GM18508 (cell line): Measurements from ENCODE around the gene ARHGEF28.

Source experiments
- ATAC-seq: cut with Tn5 transposase; IDR thresholded peaks from one replicate; pipeline ENCODE4 v1.9.1; 2021; ENCODE audit warnings: moderate number of reproducible peaks; ENCODE audit not compliant: insufficient read depth, unreplicated experiment

Gene ARHGEF28

DNA sequence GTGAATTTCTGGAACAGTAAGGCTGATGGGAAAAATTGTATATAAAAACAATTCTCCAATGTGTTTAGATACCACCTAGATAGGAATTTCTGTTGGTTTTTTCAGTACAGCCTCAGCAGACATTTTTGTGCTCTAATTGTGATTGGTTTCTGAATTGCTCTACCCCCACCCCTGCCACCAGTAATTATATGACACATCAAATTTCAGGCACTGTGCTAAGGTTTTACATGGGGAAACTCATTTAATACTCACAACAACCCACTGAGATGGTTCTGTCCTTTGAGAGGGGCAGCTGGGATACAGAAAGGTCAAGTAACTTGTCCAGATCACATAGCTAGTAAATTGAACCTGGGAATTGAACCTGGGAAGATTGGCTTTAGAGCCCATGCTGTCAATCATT is 288.0 kb downstream of the ARHGEF28 start:
- ATAC-seq: no peak

DNA sequence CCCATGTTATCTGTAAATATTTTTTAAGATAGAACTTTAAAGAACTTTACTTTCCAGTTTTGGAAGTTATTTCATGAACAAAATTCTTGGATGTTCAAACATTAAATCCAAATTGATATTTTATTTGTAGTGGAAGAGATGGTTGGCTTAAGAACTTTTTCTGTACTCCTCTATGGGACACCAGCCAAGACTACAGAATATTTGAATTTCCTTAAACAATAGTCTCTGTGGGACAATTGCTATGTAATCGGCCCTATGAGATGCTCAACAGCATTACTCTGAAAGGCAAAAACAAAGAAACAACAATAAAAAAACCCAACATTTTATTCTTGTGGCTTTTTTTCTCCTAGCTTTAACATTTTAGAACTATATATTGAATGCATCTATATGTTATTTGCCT is 289.3 kb downstream of the ARHGEF28 start:
- no peak for ATAC-seq

DNA sequence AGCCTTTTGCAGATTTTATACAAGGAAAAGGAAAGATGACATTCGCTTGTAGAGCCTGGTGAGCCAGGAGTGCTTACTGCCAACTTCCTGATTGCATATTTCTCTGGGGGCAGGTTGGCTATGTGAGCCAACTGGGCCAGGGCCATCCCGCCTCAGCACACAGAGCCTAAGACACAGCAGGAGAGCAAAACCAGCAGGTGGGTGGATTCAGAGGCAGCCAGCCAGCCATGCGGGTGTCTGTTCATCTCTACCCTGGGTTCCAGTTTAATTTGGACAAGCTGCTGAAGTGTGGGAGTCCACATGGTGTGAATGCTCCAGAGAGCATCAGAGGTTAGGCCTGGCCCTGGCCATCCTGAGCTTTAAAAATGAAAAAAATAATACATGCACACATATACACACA is 291.4 kb downstream of the ARHGEF28 start:
- ATAC-seq: no peak

GRCh38 chr5:73917891-73918290 is 291.9 kb downstream of the ARHGEF28 start:
- ATAC-seq: no peak

DNA sequence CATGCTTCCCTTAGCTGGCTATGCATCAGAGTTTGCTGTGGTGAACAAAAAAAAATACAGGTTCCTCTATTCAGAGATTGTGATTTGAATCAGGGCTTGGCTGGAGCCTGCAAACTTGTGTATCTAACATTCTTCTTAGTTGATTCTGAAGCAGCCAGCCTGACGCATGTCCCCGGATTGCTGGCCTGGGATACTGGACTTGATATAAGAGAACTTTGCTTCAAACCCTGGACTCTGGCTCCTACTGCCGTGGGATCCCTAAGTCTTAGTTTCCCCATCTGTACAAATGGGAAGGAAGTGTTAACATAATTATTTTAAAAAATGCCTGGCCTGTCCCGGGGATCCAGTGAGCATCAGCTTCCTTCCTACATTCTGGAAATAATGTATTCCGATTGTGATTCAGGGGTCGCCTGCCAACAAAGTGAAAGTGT is 292.8 kb downstream of the ARHGEF28 start:
- no peak for ATAC-seq

- ATAC-seq: no peak
These were observed 295.7 kb downstream of the ARHGEF28 start for GRCh38 chr5:73921741-73922140.

DNA sequence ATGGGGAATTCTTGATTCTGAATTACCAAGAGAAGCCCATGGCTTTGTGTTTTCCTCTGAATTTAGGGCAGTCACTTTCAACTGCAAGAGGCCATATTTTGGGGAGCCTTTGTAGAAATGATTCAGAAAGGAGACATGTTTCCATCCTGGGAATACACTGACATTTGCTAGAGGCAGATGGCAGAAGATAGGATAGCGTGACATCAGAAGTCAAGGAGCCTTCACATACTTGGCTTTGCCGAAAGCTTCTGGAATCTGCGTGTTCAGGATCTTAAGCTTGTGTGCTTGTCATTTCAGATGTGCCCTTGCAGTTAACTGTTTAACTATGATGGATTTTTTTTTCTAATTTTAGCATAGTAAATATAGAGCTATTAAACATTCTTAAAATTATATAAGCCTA is 296.2 kb downstream of the ARHGEF28 start:
- ATAC-seq: no peak

DNA sequence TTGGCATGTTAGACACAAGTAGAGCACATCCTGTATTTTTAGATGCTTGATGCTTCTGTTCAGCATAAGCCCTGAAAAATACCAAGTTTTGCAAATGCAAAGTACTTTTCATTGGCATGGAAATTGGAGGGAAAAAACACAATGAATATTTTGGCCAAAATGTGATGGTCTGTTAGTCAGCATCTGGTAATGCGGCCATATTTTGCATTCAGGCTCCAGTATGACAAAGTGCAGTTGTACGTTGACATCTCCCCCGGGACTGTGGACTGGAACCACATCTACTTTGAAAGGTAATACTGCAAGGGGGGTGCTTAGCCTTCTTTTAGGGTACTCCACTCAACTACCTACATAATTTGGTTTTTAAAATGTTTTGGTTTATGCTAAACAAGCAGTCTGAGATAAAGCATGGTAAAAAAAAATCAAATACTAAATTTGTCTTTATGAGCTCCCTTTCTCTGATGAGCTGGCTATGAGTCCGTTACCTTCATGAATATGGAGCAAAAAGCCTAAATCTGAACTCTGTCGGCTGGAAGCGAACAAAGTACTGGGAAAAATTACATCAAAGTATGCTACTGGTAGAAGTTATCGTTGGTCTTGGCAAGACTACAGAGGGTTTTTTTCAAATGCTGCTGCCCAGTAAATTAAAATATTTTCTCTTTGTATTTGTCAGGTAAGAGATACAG is 297.0 kb downstream of the ARHGEF28 start:
- ATAC-seq: no peak

GRCh38 chr5:73928476-73929070 is 302.6 kb downstream of the ARHGEF28 start:
- no peak for ATAC-seq

DNA sequence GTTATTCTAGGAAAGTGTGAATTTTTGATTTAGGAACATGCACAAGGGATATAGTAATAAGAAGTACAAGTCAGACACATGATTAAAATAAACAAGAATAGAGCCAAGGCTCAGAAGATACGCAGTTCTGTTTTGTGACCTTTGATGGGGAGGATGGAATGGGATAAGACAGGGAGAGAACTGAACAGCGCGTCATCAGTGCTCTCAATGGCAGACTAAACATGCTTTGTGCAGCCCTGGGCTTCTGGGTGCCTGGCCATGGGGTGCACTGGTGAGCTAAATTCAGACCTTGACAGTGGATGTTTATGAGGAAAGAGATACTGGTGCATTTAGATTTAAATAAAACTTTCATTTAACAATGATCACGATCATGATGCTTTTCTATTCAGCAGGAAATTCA is 309.7 kb downstream of the ARHGEF28 start:
- ATAC-seq: no peak

GRCh38 chr5:73938280-73938937 is 312.4 kb downstream of the ARHGEF28 start:
- no peak for ATAC-seq

DNA sequence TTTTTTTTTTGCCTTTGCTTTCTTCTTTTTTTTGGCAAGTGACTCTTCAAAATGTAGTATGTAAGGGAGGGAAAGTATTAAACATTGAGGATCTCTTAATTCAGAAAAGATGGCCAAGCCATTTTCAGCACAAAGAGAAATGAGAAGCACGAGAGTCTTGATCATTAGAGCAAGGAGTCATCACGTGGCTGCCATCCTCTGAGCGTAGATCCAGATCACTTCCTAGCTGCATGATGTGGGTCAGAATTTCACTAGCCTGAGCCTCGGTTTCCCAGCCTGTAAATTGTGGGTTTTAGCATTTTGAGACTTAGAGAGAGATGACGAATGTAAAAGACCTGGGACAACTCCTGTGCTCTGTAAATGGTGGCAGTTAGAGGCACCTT is 312.9 kb downstream of the ARHGEF28 start:
- no peak for ATAC-seq

DNA sequence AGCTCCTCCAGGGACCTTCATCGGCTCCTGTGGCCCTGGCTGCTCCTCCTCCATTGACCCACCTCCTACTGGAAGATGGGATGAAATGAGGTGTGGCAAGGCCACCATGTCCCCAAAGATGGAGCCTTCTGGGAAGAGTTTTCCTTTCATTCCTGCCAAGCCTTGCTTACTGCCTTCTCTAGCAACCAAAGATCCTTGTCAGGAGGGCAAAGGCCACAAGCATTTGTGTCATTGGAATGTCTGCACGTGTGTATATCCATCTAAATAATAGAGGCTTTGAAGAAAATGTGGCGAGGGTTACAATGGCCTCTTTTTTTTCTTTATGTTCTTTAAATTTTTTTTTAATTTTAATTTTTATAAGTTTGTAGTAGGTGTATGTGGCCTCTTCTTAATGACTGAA is 313.6 kb downstream of the ARHGEF28 start:
- ATAC-seq: no peak

- no peak for ATAC-seq
These were observed 314.0 kb downstream of the ARHGEF28 start for GRCh38 chr5:73940026-73940425.

- ATAC-seq: no peak
These were observed 314.8 kb downstream of the ARHGEF28 start for GRCh38 chr5:73940801-73941200.

DNA sequence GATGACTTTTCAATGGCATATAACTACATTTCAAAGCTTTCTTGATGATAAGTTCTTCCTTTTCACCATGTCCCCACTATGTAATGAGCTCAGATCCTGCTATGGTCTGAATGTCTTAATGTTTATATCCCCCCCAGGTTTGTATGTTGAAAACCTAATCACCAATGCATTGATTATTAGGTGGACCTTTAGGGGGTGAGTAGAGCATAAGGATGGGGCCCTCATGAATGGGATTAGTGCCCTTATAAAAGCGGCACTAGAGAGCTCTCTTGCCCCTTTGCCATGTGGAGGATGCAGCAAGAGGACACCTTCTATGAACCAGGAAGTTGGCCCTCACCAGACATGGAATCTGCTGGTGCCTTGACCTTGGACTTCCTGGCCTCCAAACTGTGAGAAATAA is 316.8 kb downstream of the ARHGEF28 start:
- ATAC-seq: no peak

GRCh38 chr5:73943397-73943796 is 317.4 kb downstream of the ARHGEF28 start:
- no peak for ATAC-seq

DNA sequence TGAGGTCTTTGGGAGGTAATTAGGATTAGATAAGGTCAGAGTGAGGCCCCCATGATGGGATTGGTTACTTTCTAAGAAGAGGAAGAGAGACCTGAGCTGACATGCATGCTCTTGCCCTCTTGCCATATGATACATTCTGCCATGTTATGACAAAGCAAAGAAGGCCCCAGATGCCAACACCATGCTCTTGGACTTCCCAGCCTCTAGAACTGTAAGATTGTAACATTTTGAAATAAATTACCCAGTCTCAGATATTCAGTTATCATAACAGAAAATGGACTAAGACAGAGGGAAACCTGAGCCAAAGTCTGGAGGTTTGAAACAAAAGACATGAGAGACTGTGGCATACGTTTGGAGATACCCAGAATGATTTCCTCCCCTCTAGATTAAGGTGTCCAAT is 318.6 kb downstream of the ARHGEF28 start:
- no peak for ATAC-seq

- ATAC-seq: no peak
These were observed 319.5 kb downstream of the ARHGEF28 start for GRCh38 chr5:73945505-73945904.

DNA sequence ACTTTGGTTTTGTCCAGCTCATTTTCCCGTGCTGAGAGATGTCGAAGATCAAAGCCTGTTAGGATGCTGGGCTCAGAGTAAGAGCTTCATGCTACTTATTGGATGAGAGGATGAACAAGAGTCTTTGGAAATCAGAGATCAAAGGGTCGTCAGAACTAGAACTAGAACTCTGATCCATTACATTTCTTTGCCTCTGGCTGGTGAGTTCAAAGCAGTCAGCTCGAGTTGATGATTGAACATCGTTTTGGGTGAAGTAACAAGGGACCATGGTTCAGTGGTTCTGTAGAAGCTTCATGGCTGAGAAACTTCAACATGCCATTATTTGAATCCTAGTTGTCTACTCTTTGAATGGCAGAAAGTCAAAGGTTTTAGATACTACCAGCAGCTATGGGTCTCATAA is 320.3 kb downstream of the ARHGEF28 start:
- no peak for ATAC-seq

DNA sequence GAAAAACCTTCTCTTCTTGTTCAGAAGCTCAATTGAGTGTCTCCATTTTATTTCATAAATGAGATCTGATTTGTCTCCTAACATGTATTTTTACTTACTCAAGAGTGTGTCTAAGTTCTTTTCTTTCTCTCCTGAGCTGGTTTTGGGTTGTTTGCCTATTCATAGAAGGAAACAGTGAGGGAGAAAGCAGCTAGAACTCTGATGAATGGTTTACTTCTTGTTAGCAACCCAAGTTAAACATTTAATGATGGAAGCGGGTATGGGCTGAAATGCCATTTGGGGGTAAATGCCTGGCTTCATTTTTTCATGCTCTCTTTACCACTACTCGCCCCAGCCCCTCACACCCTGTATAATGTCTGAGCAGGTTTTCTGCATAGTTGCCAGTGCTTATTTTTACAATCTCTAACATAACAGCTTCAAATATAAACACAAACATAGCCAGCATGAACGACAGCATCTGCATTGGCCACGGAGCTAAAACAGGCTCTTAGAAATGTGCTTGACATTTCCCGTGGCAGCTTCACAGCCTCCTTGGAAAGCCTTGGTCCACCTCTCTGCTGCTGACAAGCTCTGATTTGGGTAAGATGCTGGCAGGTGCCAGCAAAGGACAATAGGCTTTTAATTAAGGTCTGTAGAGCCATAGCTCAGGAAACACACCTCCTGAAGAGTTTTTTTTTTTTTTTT is 321.1 kb downstream of the ARHGEF28 start:
- no peak for ATAC-seq
